Body of pancreas (tissue), 4 donors: ENCODE data around the gene PHF23. TPM values are rescaled to one million over a fixed set of nuclear protein-coding genes. Genes with fewer than 3 reads are reported as not detected.

ENCODE experiments used
- ATAC-seq: fragments of 150-250 bp; one replicate; pipeline ENCODE4 v1.9.1; 2016
- DNase-seq, 4 donors: peaks; one replicate each; pipeline ENCODE4 v3.0.0-alpha.2; 2019
- H3K27ac ChIP-seq, 4 donors: fragments of 200-600 bp; sonication (generic); 1 replicate in 3 of 4; 2 replicates in 1 of 4; pipeline versions ENCODE4 v1.5.1 to v1.6.1; 2016 to 2019; ENCODE audit warnings: mild to moderate bottlenecking in 1 of 4, mixed read lengths in 1 of 4, moderate library complexity in 1 of 4
- H3K27me3 ChIP-seq, 2 donors: fragments of 200-600 bp; sonication (generic); one replicate each; pipeline ENCODE4 v1.6.0; 2016; ENCODE audit warnings: mild to moderate bottlenecking in 1 of 2
- H3K36me3 ChIP-seq, 2 donors: fragments of 200-600 bp; sonication (generic); replicated peaks in 1 of 2; 2 replicates each; pipeline ENCODE4 v1.5.1; 2016; ENCODE audit warnings: low read depth in 2 of 2; ENCODE audit not compliant: insufficient read depth in 1 of 2
- H3K4me1 ChIP-seq: fragments of 200-600 bp; sonication (generic); one replicate; pipeline ENCODE4 v1.6.0; 2016
- H3K4me3 ChIP-seq, 2 donors: fragments of 200-600 bp; sonication (generic); 1 replicate in 1 of 2; 2 replicates in 1 of 2; pipeline ENCODE4 v1.5.1; 2016 to 2019
- H3K9me3 ChIP-seq, 3 donors: fragments of 200-600 bp; sonication (generic); 1 replicate in 2 of 3; 2 replicates in 1 of 3; pipeline ENCODE4 v1.5.1; 2016
- CTCF ChIP-seq, 7 experiments: fragments of 450-650 bp in 4 of 7; fragments of 200-600 bp in 3 of 7; sonication (generic) in 3 of 7; IDR thresholded peaks; one replicate each; pipeline ENCODE4 v1.5.1; 2016 to 2019; ENCODE audit warnings: antibody characterized with exemption in 7 of 7
- POLR2A ChIP-seq, 3 donors: fragments of 450-650 bp; IDR thresholded peaks; one replicate each; pipeline ENCODE4 v1.6.1; 2016; ENCODE audit warnings: antibody characterized with exemption in 3 of 3, mild to moderate bottlenecking in 2 of 3
- WGBS, 2 donors: methylation state at CpG; one replicate each; pipeline ENCODE4 v1.1.5; 2017; 5-methylcytosine and 5-hydroxymethylcytosine counted together
- intact Hi-C: fragments of 100-400 bp; cut with DNase I; formaldehyde crosslinking; loops from one replicate; pipeline ENCODE4 v1.15.1; 2023
- total RNA-seq, 2 donors: library from RNA; depleted of rRNA; stranded (reverse); fragments of >200 nt; gene quantifications; one replicate each; pipeline ENCODE4 v1.1.0, GENCODE V29; 2016

PHF23 gene
- total RNA-seq, 2 donors from 2014 or later = 11.9 to 15.8 TPM

GRCh38 chr17:7222093-7222971, 16.9 kb downstream of the PHF23 start:
- DNase-seq (peak in 1 of 4 donors; percentile 13), ATAC-seq (no peak)
- Histone ChIP-seq H3K36me3 (peaks cover 0 to 19% of the 10 kb centered on the region in 2 donors), H3K4me3 (no peak overlapping the region), H3K27ac (peak overlapping the region; percentile 99 to 100 (median 100)), H3K27me3 (no peaks in the 10 kb centered on the region), H3K4me1 (peaks cover 58% of the 10 kb centered on the region), H3K9me3 (no peaks in the 10 kb centered on the region)
- 64 to 77% methylated on average over 10 to 15 of the region's 15 CpGs for WGBS, 2 donors
- intact Hi-C loops = no loop called here
- TF ChIP-seq POLR2A (IDR thresholded peaks at IDR 0.05) (peak in 1 of 3 donors; percentile 8), CTCF (IDR thresholded peaks at IDR 0.05) (no peak)

GRCh38 chr17:7221278-7222092, 17.8 kb downstream of the PHF23 start:
- H3K27ac ChIP-seq = peak overlapping the region; percentile 99 to 100 (median 100)
- no peak for ATAC-seq

DNA sequence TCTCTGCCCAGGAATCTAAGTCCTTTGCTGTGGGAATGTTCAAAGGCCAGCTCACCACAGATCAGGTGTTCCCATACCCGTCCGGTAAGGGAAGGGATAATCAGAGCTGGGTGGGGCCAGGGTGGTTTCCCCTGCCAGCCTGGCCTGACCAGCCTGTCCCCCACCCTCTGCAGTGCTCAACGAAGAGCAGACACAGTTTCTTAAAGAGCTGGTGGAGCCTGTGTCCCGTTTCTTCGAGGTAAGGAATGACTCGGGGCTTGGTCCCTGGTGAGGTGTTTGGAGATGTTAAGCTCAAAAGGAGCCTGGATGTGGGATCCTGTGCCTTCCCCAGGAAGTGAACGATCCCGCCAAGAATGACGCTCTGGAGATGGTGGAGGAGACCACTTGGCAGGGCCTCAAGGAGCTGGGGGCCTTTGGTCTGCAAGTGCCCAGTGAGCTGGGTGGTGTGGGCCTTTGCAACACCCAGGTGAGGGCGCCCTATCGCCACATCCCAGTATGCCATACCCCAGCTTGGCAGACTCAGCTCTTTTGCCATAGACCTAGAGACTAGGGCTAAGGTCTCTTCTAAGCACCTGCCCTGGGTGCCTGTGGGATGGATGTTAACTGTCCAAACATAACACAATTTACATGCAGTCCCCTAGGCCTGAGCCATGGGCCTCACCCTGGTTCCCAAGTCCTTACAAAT, 18.5 kb downstream of the PHF23 start:
- peak overlapping the region; percentile 99 to 100 (median 100) for H3K27ac ChIP-seq
- TF ChIP-seq CTCF (IDR thresholded peaks at IDR 0.05) = peak in 6 of 7 experiments; percentile 29 to 60 (median 54)
- no peak for TF ChIP-seq POLR2A (IDR thresholded peaks at IDR 0.05)
- H3K27me3 ChIP-seq = no peaks in the 10 kb centered on the region
- H3K4me3 ChIP-seq = peak overlapping the region; percentile 75 to 100
- WGBS, 2 donors = 12% methylated on average over 11 of the region's 11 CpGs; no CpG with 5 or more reads in 1 of the 2 donors
- H3K4me1 ChIP-seq = peaks cover 64% of the 10 kb centered on the region
- intact Hi-C loops = no loop called here
- peaks cover 0 to 18% of the 10 kb centered on the region in 2 donors for H3K36me3 ChIP-seq
- ATAC-seq = peak; percentile 35
- no peaks in the 10 kb centered on the region for H3K9me3 ChIP-seq
- DNase-seq = peak; percentile 74 to 82 (median 80)

More at GRCh38 chr17:7221278-7222092, 17.8 kb downstream of the PHF23 start:
- Histone ChIP-seq H3K27me3 (no peaks in the 10 kb centered on the region), H3K9me3 (no peaks in the 10 kb centered on the region), H3K4me1 (peaks cover 59% of the 10 kb centered on the region), H3K4me3 (no peak overlapping the region), H3K36me3 (peaks cover 0 to 18% of the 10 kb centered on the region in 2 donors)
- WGBS, 2 donors = 42 to 54% methylated on average over 8 to 10 of the region's 10 CpGs
- peak in 1 of 4 donors; percentile 12 for DNase-seq
- intact Hi-C loops = no loop called here
- TF ChIP-seq POLR2A (IDR thresholded peaks at IDR 0.05) (no peak), CTCF (IDR thresholded peaks at IDR 0.05) (no peak)

DNA sequence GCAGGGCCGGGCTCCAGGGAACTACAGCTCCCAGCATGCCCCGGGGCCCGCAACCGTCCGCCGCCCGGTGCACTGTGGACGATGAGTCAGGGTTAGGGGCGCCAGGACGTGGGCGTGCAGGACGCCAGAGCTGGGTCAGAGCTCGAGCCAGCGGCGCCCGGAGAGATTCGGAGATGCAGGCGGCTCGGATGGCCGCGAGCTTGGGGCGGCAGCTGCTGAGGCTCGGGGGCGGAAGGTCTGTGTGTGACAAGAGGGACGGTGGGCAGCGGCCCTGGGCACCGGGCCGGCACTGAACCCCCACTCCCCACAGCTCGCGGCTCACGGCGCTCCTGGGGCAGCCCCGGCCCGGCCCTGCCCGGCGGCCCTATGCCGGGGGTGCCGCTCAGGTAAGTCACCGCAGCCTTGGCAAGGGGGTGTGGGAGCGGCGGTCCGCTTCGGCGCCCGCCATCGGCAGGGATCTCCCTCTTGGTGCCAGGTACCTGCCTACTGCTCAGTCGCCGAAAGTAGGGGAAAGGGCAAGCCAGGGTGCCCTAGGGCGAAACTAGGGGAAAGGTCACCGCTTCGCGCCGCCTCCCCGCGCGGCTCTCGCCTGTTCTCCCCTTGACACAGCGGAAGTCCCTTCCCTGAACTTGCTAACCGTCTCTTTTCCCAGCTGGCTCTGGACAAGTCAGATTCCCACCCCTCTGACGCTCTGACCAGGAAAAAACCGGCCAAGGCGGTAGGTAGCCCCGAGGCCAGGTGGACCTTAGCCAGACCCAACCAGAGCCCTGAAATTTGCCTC, 19.3 kb downstream of the PHF23 start, which contains the start of the genes ACADVL and DLG4:
TSS of gene ACADVL (plus strand) at position 127 of the 781 bp plus-strand sequence. CDS start at position 174, 47 bp downstream.
TSS of gene DLG4 (minus strand) at position 25 of the 781 bp plus-strand sequence.
- intact Hi-C loops = no loop called here
- DNase-seq = peak; percentile 89 to 95 (median 94)
- peaks cover 70% of the 10 kb centered on the region for H3K4me1 ChIP-seq
- peak within 1 kb of the TSS; percentile 75 to 100 for H3K4me3 ChIP-seq
- peaks cover 0 to 18% of the 10 kb centered on the region in 2 donors for H3K36me3 ChIP-seq
- peak within 1 kb of the TSS; percentile 99 to 100 (median 100) for H3K27ac ChIP-seq
- 0 to 1% methylated on average over 11 to 56 of the region's 63 CpGs for WGBS, 2 donors
- H3K27me3 ChIP-seq = no peaks in the 10 kb centered on the region
- H3K9me3 ChIP-seq = no peaks in the 10 kb centered on the region
- ATAC-seq = peak; percentile 82
- TF ChIP-seq POLR2A (IDR thresholded peaks at IDR 0.05) = peak; percentile 92 to 93 (median 93)
- no peak for TF ChIP-seq CTCF (IDR thresholded peaks at IDR 0.05)
